Motor neuron (in vitro differentiated cells): ENCODE measurements around the gene NUP35. TPM values are rescaled to one million over a fixed set of nuclear protein-coding genes. Genes with fewer than 3 reads are reported as not detected.
A peak's percentile ranks its signal among the peaks of the same experiment; 100 is the strongest.
"Not testable (repeated sequence)": the region's sequence is repeated elsewhere in the genome, so short reads cannot be mapped to it uniquely, and the experiment has no call there.

Source experiments
- ATAC-seq, 8 experiments: fragments of 200-7000 bp; cut with Tn5 transposase; replicated peaks in 6 of 8; 2 replicates each; pipeline ENCODE4 v1.8.0; 2021; ENCODE audit warnings: mild to moderate bottlenecking in 8 of 8, moderate library complexity in 8 of 8
- H3K27ac ChIP-seq, 2 donors: fragments of 250-450 bp; sonication (Bioruptor Pico); 2 replicates each; pipeline ENCODE4 v1.9.0; 2021; ENCODE audit warnings: antibody characterized with exemption in 2 of 2, mild to moderate bottlenecking in 2 of 2, moderate library complexity in 1 of 2
- H3K4me1 ChIP-seq, 2 donors: fragments of 250-450 bp; sonication (Bioruptor Pico); replicated peaks in 1 of 2; 2 replicates each; pipeline ENCODE4 v1.6.1; 2021; ENCODE audit warnings: antibody characterized with exemption in 2 of 2, mild to moderate bottlenecking in 2 of 2, moderate library complexity in 1 of 2
- H3K4me3 ChIP-seq, 5 donors: fragments of 250-450 bp; sonication (Bioruptor Pico); 2 replicates each; pipeline ENCODE4 v1.9.0; 2021; ENCODE audit warnings: antibody characterized with exemption in 5 of 5, mild to moderate bottlenecking in 5 of 5, moderate library complexity in 4 of 5
- WGBS, 10 experiments: fragments of 450-650 bp; shearing (Covaris generic); methylation state at CpG; one replicate each; pipeline ENCODE4 v1.0.0; 2022; 5-methylcytosine and 5-hydroxymethylcytosine counted together
- in situ Hi-C, 9 experiments: fragments of 400-800 bp; cut with MboI; loops; one replicate each; pipeline ENCODE4 v1.15.0; 2021; ENCODE audit warnings: low sequenced_read_pairs in 9 of 9, low pct_unique_long_range_greater_than_20kb in 2 of 9; ENCODE audit not compliant: unreplicated experiment in 9 of 9
- total RNA-seq, 8 experiments: library from RNA; unstranded; fragments of 300-600 nt; gene quantifications; 2 replicates each; pipeline versions ENCODE4 v1.2.3 to v1.2.4, GENCODE V29; 2022

The NUP35 gene
- total RNA-seq, 8 experiments from 2014 or later: 14.7 to 31.6 (median 20.7) TPM

DNA sequence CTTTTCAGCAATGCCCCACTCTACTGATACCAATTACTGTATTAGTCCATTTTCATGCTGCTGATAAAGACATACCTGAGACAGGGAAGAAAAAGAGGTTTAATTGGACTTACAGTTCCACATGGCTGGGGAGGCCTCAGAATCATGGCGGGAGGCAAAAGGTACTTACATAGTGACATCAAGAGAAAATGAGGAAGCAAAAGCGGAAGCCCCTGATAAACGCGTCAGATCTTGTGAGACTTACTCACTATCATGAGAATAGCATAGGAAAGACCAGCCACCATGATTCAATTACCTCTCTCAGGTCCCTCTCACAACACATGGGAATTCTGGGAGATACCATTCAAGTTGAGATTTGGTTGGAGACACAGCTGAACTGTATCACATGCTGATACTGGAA lies 30.5 kb downstream of the NUP35 start:
- 72 to 100% (median 95%) methylated on average over 1 to 4 of the region's 4 CpGs for WGBS, 10 experiments
- in situ Hi-C loops, ATAC-seq, H3K4me1 ChIP-seq, H3K27ac ChIP-seq, H3K4me3 ChIP-seq: not testable (repeated sequence)

DNA sequence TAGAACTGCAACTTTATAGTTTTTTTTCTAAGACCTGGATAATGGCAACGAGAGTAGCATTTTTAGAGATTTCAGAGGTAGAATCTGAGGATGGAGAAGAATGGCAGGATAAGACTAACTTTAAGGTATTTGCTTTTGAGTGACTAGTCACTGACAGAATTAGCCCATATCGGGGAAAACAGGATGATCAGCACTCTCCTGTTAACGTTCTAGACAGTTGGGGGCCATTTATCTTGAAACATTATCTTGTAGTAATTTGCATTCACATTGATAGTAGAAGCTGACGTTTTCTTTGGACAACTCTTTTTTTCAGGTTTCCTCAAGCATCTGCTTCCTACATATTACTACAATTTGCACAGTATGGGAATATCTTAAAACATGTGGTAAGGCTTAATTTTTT lies 32.9 kb downstream of the NUP35 start:
- Histone ChIP-seq H3K4me1 (no peaks in the 10 kb centered on the region), H3K4me3 (no peak overlapping the region), H3K27ac (no peak overlapping the region)
- ATAC-seq: no peak
- 50 to 90% (median 79%) methylated on average over 1 to 4 of the region's 4 CpGs for WGBS, 10 experiments
- in situ Hi-C loops: no loop called here

DNA sequence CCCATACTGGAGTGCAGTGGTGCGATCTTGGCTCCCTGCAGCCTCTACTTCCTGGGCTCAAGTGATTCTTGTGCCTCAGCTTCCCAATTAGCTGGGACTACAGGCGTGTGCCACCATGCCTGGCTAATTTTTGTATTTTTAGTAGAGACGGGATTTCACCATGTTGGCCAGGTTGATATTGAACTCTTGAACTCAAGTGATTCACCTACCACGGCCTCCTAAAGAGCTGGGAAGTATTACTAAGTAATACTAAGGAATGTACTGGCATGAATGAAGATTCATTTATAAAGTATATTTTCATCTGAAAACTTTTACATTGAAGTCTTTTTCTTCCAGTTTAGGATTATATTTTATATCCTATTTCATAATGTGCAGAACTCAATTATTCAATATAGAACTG lies 38.1 kb downstream of the NUP35 start:
- no peak overlapping the region for H3K4me3 ChIP-seq
- in situ Hi-C loops: no loop called here
- H3K4me1 ChIP-seq: no peaks in the 10 kb centered on the region
- no peak overlapping the region for H3K27ac ChIP-seq
- WGBS, 10 experiments: 40 to 100% (median 92%) methylated on average over 1 to 4 of the region's 4 CpGs
- ATAC-seq: no peak

DNA sequence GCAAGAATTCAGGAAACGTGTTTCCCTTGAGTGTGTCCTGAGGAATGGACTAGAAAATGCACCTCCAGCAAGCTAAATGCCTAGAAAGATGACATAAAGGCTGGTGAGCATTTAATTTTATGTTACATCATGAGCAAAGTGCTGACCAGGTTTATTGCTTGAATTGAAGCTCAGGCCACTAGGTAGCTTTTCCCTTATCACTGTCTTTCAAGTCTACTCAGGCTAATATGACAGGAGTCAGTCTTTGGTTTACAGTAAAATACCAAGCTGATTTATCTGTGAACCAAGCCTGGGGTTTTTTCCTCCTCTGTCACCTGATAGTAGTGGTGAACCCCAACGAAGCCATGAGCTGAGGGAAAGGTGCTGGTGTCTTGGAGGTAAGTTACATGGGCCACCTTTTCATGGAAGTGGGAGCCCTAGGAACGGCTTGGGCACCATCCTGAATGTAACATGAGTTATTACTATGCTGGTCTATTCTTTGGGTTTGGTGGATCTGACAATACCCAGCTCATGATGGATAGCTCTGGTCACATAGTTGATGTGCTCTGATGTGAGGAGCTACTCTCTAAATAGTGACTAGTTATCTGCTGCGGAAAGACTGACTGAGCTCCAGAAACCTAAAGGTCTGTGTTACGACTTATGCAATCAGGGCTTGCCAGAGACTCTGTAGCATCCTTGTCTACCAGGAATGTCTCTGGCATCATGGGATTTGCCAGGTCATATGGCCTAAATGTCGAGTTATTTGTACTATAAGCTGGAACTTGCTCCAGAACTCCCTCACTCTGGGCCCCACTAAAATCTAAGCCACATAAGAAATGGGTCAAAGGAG lies 39.8 kb downstream of the NUP35 start:
- ATAC-seq: no peak
- Histone ChIP-seq H3K4me1 (no peaks in the 10 kb centered on the region), H3K4me3 (no peak overlapping the region), H3K27ac (no peak overlapping the region)
- WGBS, 10 experiments: 78 to 100% (median 89%) methylated on average over 1 to 6 of the region's 6 CpGs; no CpG with 5 or more reads in 1 of the 10 experiments
- in situ Hi-C loops: no loop called here

DNA sequence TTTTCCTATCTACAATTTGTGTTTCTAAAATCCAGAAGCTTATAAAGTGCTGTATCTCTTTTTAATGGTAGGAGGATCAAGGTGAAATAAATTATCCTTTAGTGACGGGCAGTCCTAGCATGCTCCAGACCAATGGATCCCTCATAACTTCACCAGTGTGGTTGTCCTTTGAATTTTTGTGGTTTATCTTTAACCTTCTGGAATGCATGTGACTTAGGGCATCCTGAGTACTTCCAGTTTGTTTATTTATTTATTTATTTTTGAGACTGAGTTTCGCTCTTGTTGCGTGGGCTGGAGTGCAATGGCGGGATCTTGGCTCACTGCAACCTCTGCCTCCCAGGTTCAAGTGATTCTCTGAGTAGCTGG lies 40.4 kb downstream of the NUP35 start:
- Histone ChIP-seq H3K4me3 (no peak overlapping the region), H3K4me1 (no peaks in the 10 kb centered on the region), H3K27ac (no peak overlapping the region)
- in situ Hi-C loops: no loop called here
- no peak for ATAC-seq
- 94 to 100% (median 100%) methylated on average over 1 to 4 of the region's 4 CpGs; no CpG with 5 or more reads in 2 of the 10 experiments for WGBS, 10 experiments

DNA sequence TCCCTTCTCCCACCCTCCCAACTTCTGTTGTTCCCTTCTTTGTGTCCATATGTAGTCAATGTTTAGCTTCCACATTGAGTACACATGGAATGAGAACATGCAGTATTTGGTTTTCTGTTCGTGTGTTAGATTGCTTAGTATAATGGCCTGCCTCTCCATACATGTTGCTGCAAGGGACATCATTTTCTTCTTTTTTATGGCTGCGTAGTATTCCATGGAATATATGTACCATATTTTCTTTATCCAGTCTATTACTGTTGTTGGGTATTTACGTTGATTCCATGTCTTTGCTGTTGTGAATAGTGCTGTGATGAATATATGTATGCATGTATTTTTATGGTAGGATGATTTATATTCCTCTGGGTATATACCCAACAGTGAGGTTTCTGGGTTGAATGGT lies 42.0 kb downstream of the NUP35 start:
- 83 to 100% (median 95%) methylated on average over 1 to 3 of the region's 3 CpGs; no CpG with 5 or more reads in 2 of the 10 experiments for WGBS, 10 experiments
- H3K27ac ChIP-seq: no peak overlapping the region
- in situ Hi-C loops: no loop called here
- no peaks in the 10 kb centered on the region for H3K4me1 ChIP-seq
- no peak for ATAC-seq
- H3K4me3 ChIP-seq: no peak overlapping the region

DNA sequence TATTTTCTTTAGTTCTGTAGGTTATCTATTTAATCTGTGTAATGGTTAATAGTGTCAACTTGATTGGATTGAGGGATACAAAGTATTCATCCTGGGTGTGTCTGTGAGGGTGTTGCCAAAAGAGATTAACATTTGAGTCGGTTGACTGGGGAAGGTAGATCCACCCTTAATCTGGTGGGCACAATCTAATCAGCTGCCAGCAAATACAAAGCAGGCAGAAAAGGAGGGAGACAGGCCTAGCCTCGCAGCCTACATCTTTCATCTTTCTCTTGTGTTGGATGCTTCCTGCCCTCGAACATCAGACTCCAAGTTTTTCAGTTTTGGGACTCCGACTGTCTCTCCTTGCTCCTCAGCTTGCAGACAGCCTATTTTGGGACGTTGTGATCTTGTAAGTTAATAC lies 42.7 kb downstream of the NUP35 start:
- in situ Hi-C loops, ATAC-seq, H3K4me1 ChIP-seq, H3K27ac ChIP-seq, H3K4me3 ChIP-seq: not testable (repeated sequence)
- 59 to 100% (median 97%) methylated on average over 1 to 5 of the region's 5 CpGs; no CpG with 5 or more reads in 3 of the 10 experiments for WGBS, 10 experiments

DNA sequence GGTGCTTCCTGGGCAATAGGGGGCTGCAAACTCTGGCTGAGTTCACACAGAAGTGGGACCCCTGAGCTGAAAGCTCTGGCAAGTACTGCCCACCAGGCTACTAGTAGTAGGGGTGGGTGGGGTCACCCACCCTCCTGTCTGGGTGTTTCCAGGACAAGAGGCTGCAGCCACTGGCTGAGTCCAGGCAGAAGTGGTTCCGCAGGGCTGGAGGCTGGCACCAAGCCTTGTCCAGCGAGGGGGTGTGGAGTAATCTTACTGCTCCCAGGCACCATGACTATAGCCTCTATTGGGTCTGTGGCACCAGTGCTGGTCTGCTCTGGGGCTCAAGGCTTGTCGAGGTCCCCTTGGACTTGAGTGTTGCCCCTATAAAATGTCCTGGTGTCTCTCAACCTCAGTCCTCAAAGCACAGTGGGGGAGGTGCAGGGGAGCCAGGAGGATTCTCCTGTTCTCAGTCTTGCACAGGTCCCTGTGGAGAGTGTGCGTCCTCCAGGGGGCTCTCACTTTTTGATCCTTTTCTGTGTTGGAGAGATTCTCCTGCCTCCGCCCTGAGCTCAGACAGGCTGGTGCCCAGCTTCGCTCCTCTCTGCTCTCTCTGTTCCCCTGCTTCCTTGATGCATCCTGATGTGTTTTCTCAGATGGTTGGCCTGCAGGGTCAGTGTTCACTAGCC lies 48.1 kb downstream of the NUP35 start:
- in situ Hi-C loops: no loop called here
- peak in 1 of 8 experiments; percentile 62 for ATAC-seq
- Histone ChIP-seq H3K27ac (no peak overlapping the region), H3K4me1 (no peaks in the 10 kb centered on the region), H3K4me3 (no peak overlapping the region)
- WGBS, 10 experiments: 80 to 100% (median 98%) methylated on average over 1 to 4 of the region's 6 CpGs; no CpG with 5 or more reads in 2 of the 10 experiments

DNA sequence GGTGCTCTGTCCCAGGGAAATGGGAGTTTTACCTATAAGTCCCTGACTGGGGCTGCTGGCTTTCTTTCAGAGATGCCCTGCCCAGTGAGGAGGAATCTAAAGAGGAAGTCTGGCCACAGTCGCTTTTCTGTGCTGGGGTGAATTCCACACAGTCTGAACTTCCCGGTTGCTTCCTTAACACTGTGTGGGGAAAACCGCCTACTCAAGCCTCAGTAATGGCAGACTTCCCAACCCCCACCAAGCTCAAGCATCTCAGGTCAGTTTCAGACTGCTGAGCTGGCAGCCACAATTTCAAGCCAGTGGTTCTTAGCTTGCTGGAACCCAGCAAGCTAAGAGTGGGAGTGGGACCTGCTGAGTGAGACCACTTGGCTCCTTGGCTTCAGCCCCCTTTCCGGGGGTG lies 54.9 kb downstream of the NUP35 start:
- Histone ChIP-seq H3K4me1 (no peaks in the 10 kb centered on the region), H3K27ac (no peak overlapping the region), H3K4me3 (no peak overlapping the region)
- 80 to 100% (median 100%) methylated on average over 1 to 3 of the region's 4 CpGs; no CpG with 5 or more reads in 5 of the 10 experiments for WGBS, 10 experiments
- in situ Hi-C loops: no loop called here
- no peak for ATAC-seq

DNA sequence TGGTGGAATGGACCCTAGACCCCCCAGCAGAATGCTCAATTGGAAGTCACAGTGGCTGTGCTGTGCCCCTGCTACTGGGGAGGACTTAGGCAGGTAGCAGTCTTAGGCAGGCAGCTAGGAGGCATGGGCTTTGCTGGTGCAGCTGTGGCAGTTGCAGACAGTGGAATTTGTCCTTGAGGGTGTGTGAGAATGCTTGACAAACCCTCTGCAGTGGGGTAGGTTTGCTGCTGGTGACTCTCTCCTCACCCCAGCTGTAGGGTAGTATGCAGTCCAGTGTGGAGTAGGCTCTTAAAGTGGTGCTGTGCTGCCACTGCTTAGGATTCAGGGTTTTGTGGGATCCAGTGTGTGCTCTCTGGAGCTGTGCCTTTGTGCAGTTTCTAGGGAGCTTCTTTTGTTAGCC lies 61.3 kb downstream of the NUP35 start:
- in situ Hi-C loops: no loop called here
- Histone ChIP-seq H3K4me1 (no peaks in the 10 kb centered on the region), H3K4me3 (no peak overlapping the region), H3K27ac (no peak overlapping the region)
- ATAC-seq: no peak

DNA sequence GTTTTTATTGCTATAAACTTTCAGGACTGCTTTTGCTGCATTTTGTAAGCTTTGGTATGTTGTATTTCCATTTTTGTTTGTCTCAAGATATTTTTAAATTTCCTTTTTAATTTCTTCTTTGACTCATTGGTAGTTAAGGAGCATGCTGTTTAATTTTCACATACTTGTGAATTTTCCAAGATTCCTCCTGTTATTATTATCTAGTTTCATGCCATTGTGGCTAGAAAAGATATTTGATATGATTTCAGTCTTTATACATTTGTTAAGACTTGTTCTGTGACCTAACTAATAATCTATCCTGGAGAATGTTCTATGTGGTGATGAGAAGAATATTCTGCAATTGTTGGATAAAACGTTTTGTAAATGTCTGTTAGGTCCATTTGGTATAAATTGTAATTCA lies 62.1 kb downstream of the NUP35 start:
- no peak overlapping the region for H3K4me3 ChIP-seq
- ATAC-seq: no peak
- in situ Hi-C loops: no loop called here
- H3K4me1 ChIP-seq: no peaks in the 10 kb centered on the region
- WGBS, 10 experiments: 33 to 100% (median 55%) methylated on average over 1 of the region's 1 CpG; no CpG with 5 or more reads in 3 of the 10 experiments
- H3K27ac ChIP-seq: no peak overlapping the region

DNA sequence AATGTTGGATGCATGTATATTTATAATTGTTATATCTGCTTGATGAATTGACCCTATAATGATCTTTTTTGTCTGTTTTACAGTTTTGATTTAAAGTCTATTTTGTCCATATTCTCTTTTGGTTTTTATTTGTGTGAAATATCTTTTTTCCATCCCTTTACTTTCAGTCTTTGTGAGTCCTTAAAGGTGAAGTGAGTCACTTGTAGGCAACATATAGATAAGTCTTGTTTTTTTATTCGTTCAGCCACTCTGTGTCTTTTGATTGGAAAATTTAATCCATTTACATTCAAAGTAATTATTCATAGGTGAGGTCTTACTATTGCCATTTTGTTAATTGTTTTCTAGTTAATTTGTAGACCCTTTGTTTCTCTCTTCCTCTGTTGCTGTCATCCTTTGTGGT lies 62.5 kb downstream of the NUP35 start:
- Histone ChIP-seq H3K4me1 (no peaks in the 10 kb centered on the region), H3K4me3 (no peak overlapping the region), H3K27ac (no peak overlapping the region)
- in situ Hi-C loops: no loop called here
- 88 to 100% (median 100%) methylated on average over 1 of the region's 1 CpG; no CpG with 5 or more reads in 1 of the 10 experiments for WGBS, 10 experiments
- ATAC-seq: no peak

DNA sequence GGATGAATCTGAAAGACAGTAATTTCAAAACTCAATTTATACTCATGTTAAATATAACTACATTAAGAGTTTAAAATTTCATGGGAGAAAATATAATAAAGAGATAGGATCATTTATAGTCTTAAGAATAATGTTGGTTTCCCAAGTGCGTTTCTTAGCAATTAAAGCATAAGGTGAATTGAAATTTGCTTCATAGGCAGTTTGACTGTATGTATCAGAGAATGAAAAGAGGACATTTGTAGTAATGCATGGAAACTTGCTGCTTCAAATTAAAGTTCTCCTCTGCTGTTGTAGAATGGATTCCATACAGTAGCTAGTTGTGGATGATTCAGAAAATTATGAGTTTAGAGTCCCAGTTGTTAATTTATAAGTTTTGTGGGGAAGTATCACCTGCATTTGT lies 68.1 kb downstream of the NUP35 start:
- WGBS, 10 experiments: 30 to 100% (median 100%) methylated on average over 1 of the region's 1 CpG; no CpG with 5 or more reads in 3 of the 10 experiments
- in situ Hi-C loops: no loop called here
- no peak overlapping the region for H3K4me3 ChIP-seq
- ATAC-seq: no peak
- H3K4me1 ChIP-seq: no peaks in the 10 kb centered on the region
- no peak overlapping the region for H3K27ac ChIP-seq
